ENCODE measurements around the gene HADH. TPM values are rescaled to one million over a fixed set of nuclear protein-coding genes. Genes with fewer than 3 reads are reported as not detected.

The HADH gene
- total RNA-seq, 1 donor from 2014 or later = 37.9 TPM

DNA sequence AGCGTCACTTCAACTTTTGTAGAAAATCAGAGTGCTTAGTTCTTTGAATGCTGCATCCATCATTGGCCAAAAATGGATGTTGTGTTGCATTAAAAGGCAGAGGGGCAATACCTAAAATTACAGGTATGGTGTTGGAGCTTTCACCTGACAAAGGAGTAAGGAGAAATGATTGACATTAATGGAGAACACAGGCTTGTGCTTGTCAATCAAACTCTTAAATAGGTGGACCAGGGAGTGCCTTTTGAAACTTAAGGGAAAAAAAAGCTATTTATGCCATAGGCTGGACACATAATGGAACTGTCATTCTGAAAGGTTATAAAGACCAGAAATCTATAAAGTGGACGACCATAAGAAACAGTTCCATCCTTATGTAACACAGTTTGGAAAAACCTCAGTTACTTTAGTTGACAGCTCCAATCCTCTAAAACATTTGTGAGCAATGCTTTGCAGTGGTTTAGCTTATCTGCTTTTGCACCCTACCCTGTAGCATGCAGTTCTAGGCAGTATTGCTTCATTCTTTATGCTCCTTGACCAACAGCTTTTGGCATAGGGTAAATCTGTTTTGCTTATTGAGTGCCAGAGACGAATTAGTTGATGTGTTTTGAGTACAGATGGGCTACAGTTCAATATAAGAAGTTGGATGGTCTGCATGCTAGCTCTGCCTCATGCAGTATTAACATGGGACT, 2.4 kb downstream of the HADH start:
- H3K27me3 ChIP-seq = no peaks in the 10 kb centered on the region
- no peaks in the 10 kb centered on the region for H3K9me3 ChIP-seq
- no peaks in the 10 kb centered on the region for H3K36me3 ChIP-seq
- no peak for ATAC-seq
- intact Hi-C loops (cut with DNase I) = no loop called here
- H3K27ac ChIP-seq = no peak overlapping the region
- TF ChIP-seq, protein P1, sequence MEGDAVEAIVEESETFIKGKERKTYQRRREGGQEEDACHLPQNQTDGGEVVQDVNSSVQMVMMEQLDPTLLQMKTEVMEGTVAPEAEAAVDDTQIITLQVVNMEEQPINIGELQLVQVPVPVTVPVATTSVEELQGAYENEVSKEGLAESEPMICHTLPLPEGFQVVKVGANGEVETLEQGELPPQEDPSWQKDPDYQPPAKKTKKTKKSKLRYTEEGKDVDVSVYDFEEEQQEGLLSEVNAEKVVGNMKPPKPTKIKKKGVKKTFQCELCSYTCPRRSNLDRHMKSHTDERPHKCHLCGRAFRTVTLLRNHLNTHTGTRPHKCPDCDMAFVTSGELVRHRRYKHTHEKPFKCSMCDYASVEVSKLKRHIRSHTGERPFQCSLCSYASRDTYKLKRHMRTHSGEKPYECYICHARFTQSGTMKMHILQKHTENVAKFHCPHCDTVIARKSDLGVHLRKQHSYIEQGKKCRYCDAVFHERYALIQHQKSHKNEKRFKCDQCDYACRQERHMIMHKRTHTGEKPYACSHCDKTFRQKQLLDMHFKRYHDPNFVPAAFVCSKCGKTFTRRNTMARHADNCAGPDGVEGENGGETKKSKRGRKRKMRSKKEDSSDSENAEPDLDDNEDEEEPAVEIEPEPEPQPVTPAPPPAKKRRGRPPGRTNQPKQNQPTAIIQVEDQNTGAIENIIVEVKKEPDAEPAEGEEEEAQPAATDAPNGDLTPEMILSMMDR (IDR thresholded peaks at IDR 0.05) = no peak
- peaks cover 47% of the 10 kb centered on the region for H3K4me1 ChIP-seq
- DNase-seq = no peak
- H3K4me3 ChIP-seq = no peak overlapping the region

DNA sequence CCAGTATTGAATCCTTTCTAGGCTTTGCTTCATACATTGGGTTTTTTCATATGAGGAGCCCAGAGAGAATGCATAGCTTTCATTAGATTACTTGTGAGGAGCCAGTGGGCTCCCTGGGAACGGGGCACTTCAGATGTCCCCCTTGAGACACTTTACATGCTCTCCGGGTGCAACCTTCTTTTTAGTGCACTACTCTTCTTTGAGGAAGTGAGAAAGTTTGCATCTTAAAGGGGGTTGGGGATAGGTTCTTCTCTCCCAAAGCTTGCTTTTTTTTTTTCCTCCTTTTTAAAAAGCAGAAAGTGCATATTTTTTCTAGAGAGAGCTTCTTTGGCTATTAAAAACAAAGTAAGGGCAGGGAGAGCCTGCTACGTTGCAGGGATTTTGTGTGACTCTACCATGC, 4.3 kb downstream of the HADH start:
- DNase-seq (no peak), ATAC-seq (no peak)
- Histone ChIP-seq H3K36me3 (no peaks in the 10 kb centered on the region), H3K9me3 (no peaks in the 10 kb centered on the region), H3K27ac (no peak overlapping the region), H3K4me1 (peaks cover 47% of the 10 kb centered on the region), H3K4me3 (no peak overlapping the region), H3K27me3 (no peaks in the 10 kb centered on the region)
- TF ChIP-seq, protein P1 (IDR thresholded peaks at IDR 0.05) = no peak
- intact Hi-C loops (cut with DNase I) = no loop called here

- no peaks in the 10 kb centered on the region for H3K9me3 ChIP-seq
- TF ChIP-seq, protein P1 (IDR thresholded peaks at IDR 0.05) = no peak
- no peaks in the 10 kb centered on the region for H3K27me3 ChIP-seq
- intact Hi-C loops (cut with DNase I) = no loop called here
- H3K36me3 ChIP-seq = no peaks in the 10 kb centered on the region
- H3K27ac ChIP-seq = no peak overlapping the region
- peaks cover 44% of the 10 kb centered on the region for H3K4me1 ChIP-seq
- no peak overlapping the region for H3K4me3 ChIP-seq
- ATAC-seq (no peak), DNase-seq (no peak)
Measured at GRCh38 chr4:107994894-107995293, 5.2 kb downstream of the HADH start.

- H3K27me3 ChIP-seq = no peaks in the 10 kb centered on the region
- no peaks in the 10 kb centered on the region for H3K9me3 ChIP-seq
- peak; percentile 67 for ATAC-seq
- H3K27ac ChIP-seq = no peak overlapping the region
- TF ChIP-seq, protein P1 (IDR thresholded peaks at IDR 0.05) = no peak
- no peak for DNase-seq
- H3K4me1 ChIP-seq = peaks cover 30% of the 10 kb centered on the region
- intact Hi-C loops (cut with DNase I) = no loop called here
- H3K4me3 ChIP-seq = no peak overlapping the region
- H3K36me3 ChIP-seq = no peaks in the 10 kb centered on the region
Measured at GRCh38 chr4:107996949-107997788, 7.5 kb downstream of the HADH start.

DNA sequence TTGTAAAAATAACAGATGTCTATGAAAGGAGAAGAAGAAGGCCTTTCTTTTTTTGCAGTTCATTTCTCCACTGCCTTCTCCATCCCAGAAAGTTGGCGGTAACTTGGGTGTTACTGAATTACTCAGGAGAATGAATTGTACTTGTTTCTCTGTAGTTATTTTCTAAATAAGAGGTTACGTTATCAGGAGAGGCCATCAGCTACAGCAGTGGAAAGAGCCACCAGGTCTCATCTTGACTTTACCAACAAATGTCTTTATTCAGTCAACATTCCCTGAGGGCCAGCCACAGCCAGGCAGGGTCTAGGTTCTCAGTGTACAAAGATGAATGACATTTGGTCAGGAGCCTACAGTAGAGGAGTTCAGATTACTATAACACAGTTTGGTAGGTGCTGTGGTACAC, 8.1 kb downstream of the HADH start:
- intact Hi-C loops (cut with DNase I) = no loop called here
- ATAC-seq = no peak

More for the DNA sequence above, 8.1 kb downstream of the HADH start:
- no peaks in the 10 kb centered on the region for H3K36me3 ChIP-seq
- peak overlapping the region; percentile 32 for H3K27ac ChIP-seq
- no peaks in the 10 kb centered on the region for H3K27me3 ChIP-seq
- no peaks in the 10 kb centered on the region for H3K9me3 ChIP-seq
- no peak for DNase-seq
- H3K4me1 ChIP-seq = peaks cover 23% of the 10 kb centered on the region
- H3K4me3 ChIP-seq = no peak overlapping the region
- TF ChIP-seq, protein P1 (IDR thresholded peaks at IDR 0.05) = no peak

All from upper lobe of right lung (tissue), 1 donor.